GM21447 (cell line): Measurements from ENCODE around the gene DOC2A.
A peak's percentile ranks its signal among the peaks of the same experiment; 100 is the strongest.

Experiments used
- ATAC-seq: cut with Tn5 transposase; IDR thresholded peaks from one replicate; pipeline ENCODE4 v1.9.1; 2021; ENCODE audit not compliant: unreplicated experiment

DOC2A gene

DNA sequence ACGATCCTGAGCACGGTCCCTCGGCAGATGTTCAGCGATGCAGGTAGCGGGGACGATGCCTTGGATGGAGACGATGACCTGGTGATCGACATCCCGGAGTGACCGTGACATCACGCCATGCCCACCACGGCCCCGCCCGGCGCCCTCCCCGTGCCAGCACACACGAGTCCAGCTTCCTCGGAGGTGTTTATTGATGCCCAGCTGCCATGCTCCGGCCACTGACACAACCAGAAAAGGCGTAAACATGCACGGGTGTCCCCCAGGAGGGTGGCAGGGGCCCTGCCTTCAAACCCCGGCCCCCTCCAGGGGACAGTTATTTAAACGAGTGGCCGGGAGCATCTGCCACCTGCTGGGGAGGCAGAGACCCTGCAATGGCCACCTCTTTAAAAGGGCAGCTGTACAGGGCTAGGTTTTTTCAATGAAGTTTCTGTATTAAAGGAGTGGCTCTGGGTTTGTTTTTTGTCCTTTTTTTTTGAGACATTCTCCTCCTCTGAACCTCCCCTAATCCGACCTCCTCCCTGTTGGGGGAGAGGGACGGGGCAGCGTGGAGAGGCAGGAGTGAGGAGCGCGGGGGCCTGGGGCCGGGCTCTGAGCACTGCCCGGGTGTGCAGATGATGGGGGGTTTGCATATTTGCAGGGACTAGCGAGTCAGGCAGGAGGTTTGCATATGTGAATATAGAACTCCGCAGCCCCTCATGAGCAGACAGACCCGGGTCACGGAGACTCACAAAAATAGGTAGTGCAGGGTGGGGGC is 5.3 kb downstream of the DOC2A start:
- no peak for ATAC-seq

DNA sequence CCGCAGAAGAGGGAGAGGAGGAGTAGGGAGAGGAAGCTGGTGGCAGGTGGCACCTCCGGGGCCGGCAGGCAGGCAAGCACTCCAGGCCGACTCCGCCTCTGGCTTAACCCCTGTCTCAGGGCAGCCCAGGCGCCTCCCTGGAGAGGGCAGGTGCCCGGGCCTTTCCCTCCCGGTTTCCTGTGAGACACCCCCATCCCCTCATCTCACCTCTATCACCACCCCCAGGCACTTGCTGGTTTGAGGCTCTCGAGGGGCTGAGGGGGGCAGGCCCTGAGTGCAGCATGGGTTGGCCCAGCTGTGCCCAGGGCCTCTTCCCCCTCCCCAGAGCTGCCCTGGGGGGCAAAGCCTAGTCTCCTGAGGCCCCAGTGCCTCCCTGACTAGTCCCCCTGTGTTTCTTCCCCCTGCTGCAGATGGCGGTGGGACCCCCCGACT is 6.0 kb downstream of the DOC2A start:
- ATAC-seq = no peak

DNA sequence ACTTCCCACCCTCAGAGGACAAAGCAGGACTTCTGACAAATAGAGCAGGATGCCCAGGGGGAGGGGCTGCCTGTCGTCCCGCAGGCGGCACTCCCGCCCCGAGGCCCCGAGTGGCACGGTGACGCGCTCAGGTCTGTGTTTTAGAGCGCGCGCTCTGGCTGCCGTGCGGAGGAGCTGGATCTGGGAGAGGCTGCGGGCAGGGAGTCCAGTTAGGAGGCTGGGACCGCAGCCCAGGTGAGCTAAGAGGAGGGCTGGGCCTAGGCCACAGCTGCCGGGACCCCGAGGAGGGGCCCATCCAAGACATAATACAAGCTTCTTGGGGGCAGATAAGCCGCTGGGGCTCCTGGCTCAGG is 6.4 kb downstream of the DOC2A start:
- ATAC-seq = no peak

GRCh38 chr16:30003670-30004423 is 7.0 kb downstream of the DOC2A start:
- no peak for ATAC-seq

- ATAC-seq = no peak
These were observed 8.0 kb downstream of the DOC2A start for GRCh38 chr16:30002614-30003346.

- no peak for ATAC-seq
These were observed 9.8 kb downstream of the DOC2A start for GRCh38 chr16:30000735-30001631.

- no peak for ATAC-seq
These were observed 11.2 kb downstream of the DOC2A start for GRCh38 chr16:29999605-30000004.

DNA sequence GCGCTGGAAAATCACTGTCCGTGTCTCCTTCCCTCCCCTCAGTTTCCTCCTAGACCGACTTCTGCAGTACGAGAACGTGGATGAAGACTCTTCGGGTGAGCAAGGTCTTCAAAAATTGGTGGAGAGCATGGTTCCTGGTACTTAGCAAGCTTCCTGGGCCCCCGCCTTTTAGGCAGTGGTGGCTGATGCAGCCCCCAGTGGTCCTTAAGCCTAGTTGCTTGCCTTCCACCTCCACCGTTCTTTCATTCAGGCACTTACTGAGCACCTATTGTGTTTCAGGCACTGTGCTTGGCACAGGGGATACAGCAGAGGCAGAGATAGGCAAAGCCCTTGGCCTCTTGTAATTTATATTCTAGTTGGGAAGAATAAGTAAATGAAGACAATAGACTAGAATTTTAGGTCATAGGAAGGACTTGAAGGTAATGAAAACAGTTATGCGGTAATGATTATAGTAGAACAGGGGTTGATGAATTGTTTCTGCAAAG is 14.0 kb downstream of the DOC2A start:
- no peak for ATAC-seq

- ATAC-seq = peak; percentile 87
These were observed 14.7 kb downstream of the DOC2A start, which contains the start of gene INO80E for GRCh38 chr16:29995911-29996765. Gene INO80E, plus strand, starts transcription at chr16:29996241. Its CDS starts 70 bp downstream, at chr16:29996311.

DNA sequence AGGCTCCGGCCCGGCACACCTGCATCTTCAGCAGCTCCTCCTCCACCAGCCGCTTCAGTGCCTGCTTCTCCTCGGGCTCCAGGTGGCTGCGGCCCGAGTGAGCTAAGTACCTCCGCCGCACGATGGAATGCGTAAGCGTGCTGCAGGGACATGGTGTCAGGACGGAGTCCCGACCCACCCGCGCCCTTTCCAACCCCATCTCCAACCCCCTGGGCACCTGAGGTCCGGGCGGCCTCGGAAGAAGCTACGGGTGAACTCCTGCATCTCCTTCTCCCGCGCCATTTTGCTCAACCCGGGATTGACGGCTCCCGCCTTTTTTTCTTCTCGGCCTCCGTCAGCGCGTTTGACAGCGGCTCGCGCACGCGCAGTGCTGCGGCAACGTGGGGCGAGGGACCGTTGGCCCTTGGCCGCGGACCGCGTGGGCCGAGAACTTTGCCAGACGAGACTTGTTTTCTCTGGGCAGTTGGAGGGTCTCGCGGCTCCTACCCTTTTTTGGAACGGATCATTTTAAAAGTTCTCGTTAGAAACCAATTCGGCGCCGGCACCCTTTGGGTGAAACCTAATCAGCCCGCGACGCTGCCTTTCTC is 15.4 kb downstream of the DOC2A start, which contains the start of gene HIRIP3:
Gene HIRIP3, minus strand, starts transcription at position 294 of the 587 bp plus-strand sequence. Its CDS starts 12 bp downstream, at position 282.
- peak; percentile 51 for ATAC-seq

GRCh38 chr16:29994600-29995323 is 16.1 kb downstream of the DOC2A start:
- peak; percentile 42 for ATAC-seq

DNA sequence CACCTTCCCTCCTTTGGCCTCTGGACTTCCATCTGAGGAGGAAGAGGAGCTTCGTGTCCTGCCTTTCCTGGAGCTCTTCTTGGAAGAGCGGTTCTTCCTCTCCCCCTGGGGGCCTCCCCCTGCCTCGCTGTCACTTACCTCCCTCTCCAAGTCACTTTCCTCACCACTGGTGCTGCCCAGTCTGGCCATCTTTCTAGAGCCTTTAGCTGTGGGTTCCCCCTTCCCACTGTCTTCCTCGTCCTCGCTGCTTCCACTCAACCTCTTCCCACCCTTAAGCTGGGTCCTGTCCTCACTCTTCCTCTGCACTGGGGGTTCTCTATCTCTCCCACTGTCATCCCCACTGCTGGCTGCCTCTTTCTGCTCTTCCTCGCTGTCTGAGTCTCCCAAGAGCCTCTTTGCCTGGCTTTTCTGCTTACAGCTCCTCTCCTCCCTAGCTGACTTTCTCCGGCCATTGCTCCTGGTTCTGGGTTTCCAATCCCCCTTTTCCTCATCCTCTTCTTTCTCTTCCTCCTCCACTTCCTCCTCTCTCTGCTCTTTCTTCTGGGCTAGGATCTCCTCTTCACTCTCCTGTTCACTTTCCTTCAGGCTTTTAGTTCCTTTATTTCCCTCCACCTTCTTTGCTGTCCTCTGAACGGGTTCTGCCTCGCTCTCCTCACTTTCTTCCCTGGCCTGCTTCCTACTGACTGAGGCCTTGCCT is 16.8 kb downstream of the DOC2A start:
- ATAC-seq = no peak

- ATAC-seq = no peak
These were observed 17.5 kb downstream of the DOC2A start for GRCh38 chr16:29993191-29993902.

DNA sequence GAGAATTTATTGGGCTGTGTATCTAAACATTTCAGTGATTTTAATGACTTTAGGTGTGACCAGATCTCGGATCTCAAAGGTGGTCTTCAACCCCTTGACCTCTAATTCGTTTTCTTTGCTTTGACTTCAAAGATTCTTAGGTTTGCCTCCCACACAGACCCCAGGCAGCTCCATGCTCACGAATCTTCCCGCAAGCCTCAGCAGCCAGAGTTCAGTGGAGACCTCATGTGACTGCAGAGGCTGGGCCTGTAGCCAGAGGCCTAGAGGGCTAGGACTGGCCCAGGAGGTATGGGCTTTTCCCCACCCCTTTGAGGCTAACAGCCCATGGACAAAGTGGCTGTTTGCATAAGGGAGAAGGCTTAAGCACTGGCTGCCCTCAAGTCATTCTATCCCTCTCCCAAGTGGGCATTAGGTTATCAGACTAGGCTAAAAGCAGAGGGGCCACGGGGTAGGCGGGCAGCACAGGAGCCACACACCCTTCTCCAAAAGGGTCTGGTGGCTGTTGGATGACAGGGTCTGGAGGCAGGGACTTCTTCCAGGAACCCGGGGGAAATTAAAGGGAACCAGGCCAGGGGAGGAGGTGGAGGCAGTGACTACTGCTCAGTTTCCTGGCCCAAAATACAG is 18.4 kb downstream of the DOC2A start:
- ATAC-seq = no peak

- ATAC-seq = no peak
These were observed 19.3 kb downstream of the DOC2A start for GRCh38 chr16:29991571-29991904.

- ATAC-seq = no peak
These were observed 19.8 kb downstream of the DOC2A start for GRCh38 chr16:29990883-29991570.
